Calu3 (cell line): ENCODE measurements around the gene CYP4F8. TPM values are rescaled to one million over a fixed set of nuclear protein-coding genes. Genes with fewer than 3 reads are reported as not detected.
A peak's percentile ranks its signal among the peaks of the same experiment; 100 is the strongest.

Experiments used
- Bru-seq: library from RNA; stranded (reverse); fragments of 400-500 nt; gene quantifications from one replicate; lab custom pipeline; 2021; lab: Mats Ljungman, UMichigan
- BruChase-seq, 2 experiments: library from RNA; stranded (reverse); fragments of 400-500 nt; gene quantifications; one replicate each; lab custom pipeline; 2021; lab: Mats Ljungman, UMichigan
- BruUV-seq: library from RNA; stranded (reverse); fragments of 400-500 nt; replicated peaks from 2 replicates; lab custom pipeline; 2021; lab: Mats Ljungman, UMichigan
- CTCF ChIA-PET: fragments of 300-600 bp; sonication (Branson Sonifier 250); formaldehyde crosslinking; loops from one replicate; lab custom pipeline; 2022; ENCODE audit warnings: antibody characterized with exemption; lab: Charles Lee
- DNase-seq: peaks from one replicate; pipeline ENCODE4 v3.0.0; 2022
- H3K27ac Mint-ChIP-seq: one replicate; pipeline ENCODE4 v1.8.0; 2022; ENCODE audit warnings: mixed read lengths; ENCODE audit not compliant: unreplicated experiment
- H3K27me3 Mint-ChIP-seq: one replicate; pipeline ENCODE4 v1.8.0; 2022; ENCODE audit warnings: mixed read lengths; ENCODE audit not compliant: unreplicated experiment
- H3K36me3 Mint-ChIP-seq: one replicate; pipeline ENCODE4 v1.8.0; 2022; ENCODE audit warnings: mild to moderate bottlenecking, moderate library complexity, mixed read lengths; ENCODE audit not compliant: insufficient read depth, unreplicated experiment
- H3K4me1 Mint-ChIP-seq: one replicate; pipeline ENCODE4 v1.8.0; 2022; ENCODE audit warnings: mild to moderate bottlenecking, low read depth, mixed read lengths; ENCODE audit not compliant: unreplicated experiment
- H3K4me3 Mint-ChIP-seq: one replicate; pipeline ENCODE4 v1.8.0; 2022; ENCODE audit warnings: mild to moderate bottlenecking, low read depth, moderate library complexity, mixed read lengths; ENCODE audit not compliant: unreplicated experiment
- H3K9me3 Mint-ChIP-seq: one replicate; pipeline ENCODE4 v1.8.0; 2022; ENCODE audit warnings: low read depth, mixed read lengths; ENCODE audit not compliant: unreplicated experiment
- intact Hi-C: fragments of 100-400 bp; cut with micrococcal nuclease; formaldehyde crosslinking; loops from one replicate; pipeline ENCODE4 v1.10.0; 2022; ENCODE audit not compliant: unreplicated experiment
- long read RNA-seq: library from polyadenylated mRNA; stranded (forward); transcript quantifications from one replicate; pipeline ENCODE4 v2.0.0, GENCODE V29; 2022
- total RNA-seq: library from RNA; stranded (reverse); gene quantifications from 2 replicates; pipeline ENCODE4 v1.2.3, GENCODE V29; 2022
- TF ChIP-seq, protein P1 (sequence below): fragments of 200-600 bp; IDR thresholded peaks from one replicate; pipeline ENCODE4 v1.8.0; 2022; ENCODE audit warnings: antibody characterized with exemption; ENCODE audit not compliant: unreplicated experiment

CYP4F8 gene, protein sequence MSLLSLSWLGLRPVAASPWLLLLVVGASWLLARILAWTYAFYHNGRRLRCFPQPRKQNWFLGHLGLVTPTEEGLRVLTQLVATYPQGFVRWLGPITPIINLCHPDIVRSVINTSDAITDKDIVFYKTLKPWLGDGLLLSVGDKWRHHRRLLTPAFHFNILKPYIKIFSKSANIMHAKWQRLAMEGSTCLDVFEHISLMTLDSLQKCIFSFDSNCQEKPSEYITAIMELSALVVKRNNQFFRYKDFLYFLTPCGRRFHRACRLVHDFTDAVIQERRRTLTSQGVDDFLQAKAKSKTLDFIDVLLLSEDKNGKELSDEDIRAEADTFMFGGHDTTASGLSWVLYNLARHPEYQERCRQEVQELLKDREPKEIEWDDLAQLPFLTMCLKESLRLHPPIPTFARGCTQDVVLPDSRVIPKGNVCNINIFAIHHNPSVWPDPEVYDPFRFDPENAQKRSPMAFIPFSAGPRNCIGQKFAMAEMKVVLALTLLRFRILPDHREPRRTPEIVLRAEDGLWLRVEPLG
- total RNA-seq (not detected in 2 replicates), Bru-seq, nascent RNA (not detected), BruChase-seq, experiment 1, labeled RNA remaining after a 6-hour chase (percentile 6 among the genes with signal in this experiment), BruChase-seq, experiment 2, labeled RNA remaining after a 2-hour chase (not detected)
- long read RNA-seq = 0 reads

DNA sequence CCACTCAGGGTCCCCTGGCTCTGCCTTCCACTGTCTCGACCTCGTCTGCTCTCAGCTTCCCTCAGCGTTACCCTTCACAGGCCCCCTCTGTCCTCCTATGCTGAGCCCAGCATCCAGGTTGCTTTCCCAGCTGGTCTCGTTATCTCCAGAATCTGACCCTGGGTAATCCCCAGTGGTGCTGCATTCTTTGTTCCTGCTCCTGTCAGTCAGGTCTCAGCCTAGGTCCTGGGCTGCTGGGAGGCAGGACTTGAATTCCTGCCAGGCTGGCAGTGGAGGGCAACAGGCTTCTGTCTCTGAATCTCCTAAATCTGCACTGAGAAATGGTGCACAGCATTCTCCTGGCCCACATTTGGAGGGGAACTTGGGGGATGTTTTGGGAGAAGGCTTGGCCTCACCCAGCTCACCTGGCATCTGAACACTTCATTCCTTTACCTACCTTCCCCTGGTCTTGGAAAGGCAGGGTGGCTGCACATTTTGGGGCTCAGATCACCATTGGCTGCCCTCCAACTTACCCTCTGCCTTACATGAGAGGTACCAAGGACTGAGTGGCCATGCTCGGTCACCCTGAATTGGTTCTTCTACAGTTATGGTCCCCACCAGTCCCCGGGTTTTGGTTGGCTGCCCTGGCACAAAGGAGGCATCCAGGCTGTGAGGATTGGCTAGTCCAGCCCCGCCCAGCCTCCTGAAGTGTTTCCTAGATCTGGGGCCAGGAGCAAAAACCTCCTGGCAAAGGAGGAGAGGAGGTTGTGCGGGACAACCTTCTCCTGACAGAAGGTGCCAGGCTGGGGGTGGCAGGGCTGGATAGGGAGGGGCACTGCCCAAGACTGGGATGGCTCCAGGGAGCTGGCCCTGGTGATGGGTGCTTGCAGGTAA, at the start of gene CYP4F8:
CYP4F8 (plus strand) TSS at position 712 of the 873 bp plus-strand sequence. CDS start 399 bp downstream, outside the sequence.
- TF ChIP-seq, protein P1, sequence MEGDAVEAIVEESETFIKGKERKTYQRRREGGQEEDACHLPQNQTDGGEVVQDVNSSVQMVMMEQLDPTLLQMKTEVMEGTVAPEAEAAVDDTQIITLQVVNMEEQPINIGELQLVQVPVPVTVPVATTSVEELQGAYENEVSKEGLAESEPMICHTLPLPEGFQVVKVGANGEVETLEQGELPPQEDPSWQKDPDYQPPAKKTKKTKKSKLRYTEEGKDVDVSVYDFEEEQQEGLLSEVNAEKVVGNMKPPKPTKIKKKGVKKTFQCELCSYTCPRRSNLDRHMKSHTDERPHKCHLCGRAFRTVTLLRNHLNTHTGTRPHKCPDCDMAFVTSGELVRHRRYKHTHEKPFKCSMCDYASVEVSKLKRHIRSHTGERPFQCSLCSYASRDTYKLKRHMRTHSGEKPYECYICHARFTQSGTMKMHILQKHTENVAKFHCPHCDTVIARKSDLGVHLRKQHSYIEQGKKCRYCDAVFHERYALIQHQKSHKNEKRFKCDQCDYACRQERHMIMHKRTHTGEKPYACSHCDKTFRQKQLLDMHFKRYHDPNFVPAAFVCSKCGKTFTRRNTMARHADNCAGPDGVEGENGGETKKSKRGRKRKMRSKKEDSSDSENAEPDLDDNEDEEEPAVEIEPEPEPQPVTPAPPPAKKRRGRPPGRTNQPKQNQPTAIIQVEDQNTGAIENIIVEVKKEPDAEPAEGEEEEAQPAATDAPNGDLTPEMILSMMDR = no peak
- peak; percentile 25 for DNase-seq
- Mint-ChIP-seq H3K4me1 (no peaks in the 10 kb centered on the region), H3K9me3 (peaks cover under 1% of the 10 kb centered on the region), H3K27me3 (peaks cover 43% of the 10 kb centered on the region), H3K27ac (no peak within 1 kb of the TSS), H3K36me3 (no peaks in the 10 kb centered on the region), H3K4me3 (no peak within 1 kb of the TSS)
- CTCF ChIA-PET = interaction anchor here (0.7 kb wide), 2 partner anchors 79 to 141 kb away, joined by 3 to 4 read pairs; no protein-coding TSS in a partner anchor
- intact Hi-C loops = no loop called here
- BruUV-seq = no TSS peak

- BruUV-seq = no TSS peak
- Mint-ChIP-seq H3K4me3 (no peak overlapping the region), H3K36me3 (no peaks in the 10 kb centered on the region), H3K27ac (no peak overlapping the region), H3K4me1 (no peaks in the 10 kb centered on the region), H3K9me3 (no peaks in the 10 kb centered on the region), H3K27me3 (peaks cover 67% of the 10 kb centered on the region)
- no peak for DNase-seq
- CTCF ChIA-PET = no interaction called here
- intact Hi-C loops = no loop called here
- TF ChIP-seq, protein P1 = no peak
Observed at GRCh38 chr19:15570420-15570819, 44.6 kb upstream of the CYP4F8 start.

DNA sequence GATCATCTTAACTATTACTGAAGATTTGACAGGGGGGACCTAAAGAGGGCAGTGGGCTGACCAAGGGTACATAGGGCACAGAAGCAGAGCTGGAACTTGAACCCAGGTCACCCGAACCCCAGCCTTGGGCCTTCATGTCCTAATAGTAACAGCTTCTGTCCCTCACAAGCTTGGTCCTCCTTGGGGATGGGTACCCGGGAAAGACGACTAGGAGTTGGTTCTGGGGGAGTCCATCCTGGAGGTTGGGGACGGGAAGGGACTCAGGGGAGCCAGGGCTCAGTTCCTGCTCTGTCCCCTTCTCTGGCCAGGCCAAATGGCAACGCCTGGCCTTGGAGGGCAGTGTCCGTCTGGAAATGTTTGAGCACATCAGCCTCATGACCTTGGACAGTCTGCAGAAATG, 39.6 kb upstream of the CYP4F8 start:
- BruUV-seq = no TSS peak
- no peaks in the 10 kb centered on the region for H3K4me1 Mint-ChIP-seq
- DNase-seq = no peak
- CTCF ChIA-PET = no interaction called here
- intact Hi-C loops = no loop called here
- no peak overlapping the region for H3K4me3 Mint-ChIP-seq
- no peak overlapping the region for H3K27ac Mint-ChIP-seq
- no peaks in the 10 kb centered on the region for H3K9me3 Mint-ChIP-seq
- H3K36me3 Mint-ChIP-seq = no peaks in the 10 kb centered on the region
- peaks cover 53% of the 10 kb centered on the region for H3K27me3 Mint-ChIP-seq
- TF ChIP-seq, protein P1 = no peak

GRCh38 chr19:15576526-15577156, 38.4 kb upstream of the CYP4F8 start:
- Mint-ChIP-seq H3K27ac (no peak overlapping the region), H3K36me3 (no peaks in the 10 kb centered on the region), H3K4me1 (no peaks in the 10 kb centered on the region), H3K9me3 (no peaks in the 10 kb centered on the region), H3K4me3 (no peak overlapping the region), H3K27me3 (peaks cover 53% of the 10 kb centered on the region)
- intact Hi-C loops = no loop called here
- BruUV-seq = no TSS peak
- TF ChIP-seq, protein P1 = no peak
- CTCF ChIA-PET = no interaction called here
- no peak for DNase-seq
